Activated naive CD8-positive, alpha-beta T cell treated with anti-CD3 and anti-CD28 coated beads for 36 hours (primary cell): Measurements from ENCODE around the gene BATF2. TPM values are rescaled to one million over a fixed set of nuclear protein-coding genes. Genes with fewer than 3 reads are reported as not detected.

Source experiments
- DNase-seq: peaks from one replicate; pipeline ENCODE4 v3.0.0; 2021
- H3K27ac Mint-ChIP-seq: one replicate; pipeline ENCODE4 v1.8.0; 2022; ENCODE audit warnings: mild to moderate bottlenecking, moderate library complexity, mixed read lengths
- H3K27me3 Mint-ChIP-seq: one replicate; pipeline ENCODE4 v1.8.0; 2022; ENCODE audit warnings: mild to moderate bottlenecking, mixed read lengths
- H3K36me3 Mint-ChIP-seq: one replicate; pipeline ENCODE4 v1.8.0; 2021; ENCODE audit warnings: mild to moderate bottlenecking, mixed read lengths
- H3K4me1 Mint-ChIP-seq: one replicate; pipeline ENCODE4 v1.8.0; 2021; ENCODE audit warnings: mixed read lengths
- H3K4me3 Mint-ChIP-seq: one replicate; pipeline ENCODE4 v1.8.0; 2022; ENCODE audit warnings: mild to moderate bottlenecking, moderate library complexity, mixed read lengths
- H3K9me3 Mint-ChIP-seq: one replicate; pipeline ENCODE4 v1.8.0; 2022; ENCODE audit warnings: mixed read lengths
- total RNA-seq, 2 experiments: library from RNA; stranded (reverse); gene quantifications; one replicate each; pipeline ENCODE4 v1.2.3, GENCODE V29; 2021

BATF2 gene
- total RNA-seq, 2 experiments from 2014 or later: 0.08 TPM; not detected in 1

DNA sequence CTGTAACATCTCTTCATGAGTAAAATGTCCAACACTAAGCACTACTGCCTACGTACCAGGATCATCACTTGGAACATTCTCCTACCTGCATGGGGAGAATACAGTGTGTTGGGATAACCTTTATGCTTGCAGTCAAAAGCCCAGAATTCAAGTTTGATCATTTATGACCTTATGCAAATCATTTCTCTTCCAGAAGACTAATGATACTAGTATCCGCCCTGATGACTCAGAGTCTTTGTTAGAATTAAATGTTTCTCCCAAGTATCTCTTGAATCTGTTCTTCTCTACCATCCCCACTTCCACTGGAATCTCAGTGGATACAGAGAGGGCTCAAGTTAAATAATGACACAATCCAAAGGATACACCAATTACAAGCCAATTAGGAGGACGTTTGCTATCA is 37.3 kb downstream of the BATF2 start:
- Mint-ChIP-seq H3K27me3 (peaks cover 1% of the 10 kb centered on the region), H3K4me1 (no peaks in the 10 kb centered on the region), H3K36me3 (no peaks in the 10 kb centered on the region), H3K4me3 (no peak overlapping the region), H3K27ac (no peak overlapping the region), H3K9me3 (no peaks in the 10 kb centered on the region)
- no peak for DNase-seq

DNA sequence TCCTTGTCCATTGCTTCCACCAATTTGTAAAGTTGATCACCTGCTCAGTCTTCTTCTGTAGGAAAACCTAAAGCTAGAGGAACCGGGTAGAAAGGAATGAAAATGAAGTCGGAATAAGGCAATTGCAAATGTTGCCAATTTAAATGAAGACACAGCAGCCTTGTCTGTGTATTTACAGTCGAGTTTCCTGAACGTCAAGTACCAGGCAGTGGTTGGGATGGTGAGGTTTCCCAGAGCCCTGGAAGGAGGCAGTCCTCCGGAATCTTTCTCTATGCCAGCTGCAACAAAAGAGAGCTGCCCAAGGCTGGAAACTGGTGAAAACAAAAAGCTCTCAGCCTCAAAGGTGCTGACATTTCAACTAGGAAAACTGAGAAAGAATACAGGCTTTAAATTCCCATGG is 42.6 kb downstream of the BATF2 start:
- H3K4me3 Mint-ChIP-seq: no peak overlapping the region
- H3K9me3 Mint-ChIP-seq: no peaks in the 10 kb centered on the region
- no peaks in the 10 kb centered on the region for H3K4me1 Mint-ChIP-seq
- H3K27me3 Mint-ChIP-seq: peaks cover 10% of the 10 kb centered on the region
- H3K27ac Mint-ChIP-seq: no peak overlapping the region
- H3K36me3 Mint-ChIP-seq: no peaks in the 10 kb centered on the region
- DNase-seq: no peak

DNA sequence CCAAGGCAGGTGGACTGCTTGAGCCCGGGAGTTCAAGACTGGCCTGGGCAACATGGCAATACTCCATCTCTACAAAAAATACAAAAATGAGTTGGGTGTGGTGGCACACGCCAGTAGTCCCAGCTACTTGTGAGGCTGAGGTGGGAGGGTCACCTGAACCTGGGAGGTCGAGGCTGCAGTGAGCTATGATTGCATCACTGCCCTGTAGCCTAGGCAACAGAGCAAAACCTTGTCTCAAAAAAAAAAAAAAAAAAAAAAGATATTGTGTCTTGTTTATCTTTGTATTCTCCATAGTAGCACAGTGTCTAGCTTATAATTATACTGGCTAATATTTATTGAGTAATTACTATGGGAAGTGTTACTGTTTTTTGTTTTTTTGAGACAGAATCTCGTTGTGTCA is 45.2 kb downstream of the BATF2 start:
- no peaks in the 10 kb centered on the region for H3K9me3 Mint-ChIP-seq
- no peak for DNase-seq
- H3K36me3 Mint-ChIP-seq: no peaks in the 10 kb centered on the region
- no peak overlapping the region for H3K4me3 Mint-ChIP-seq
- no peaks in the 10 kb centered on the region for H3K4me1 Mint-ChIP-seq
- no peak overlapping the region for H3K27ac Mint-ChIP-seq
- H3K27me3 Mint-ChIP-seq: peaks cover 10% of the 10 kb centered on the region

GRCh38 chr11:64947208-64947814 is 49.5 kb downstream of the BATF2 start:
- Mint-ChIP-seq H3K4me1 (no peaks in the 10 kb centered on the region), H3K27ac (no peak overlapping the region), H3K36me3 (no peaks in the 10 kb centered on the region), H3K4me3 (no peak overlapping the region), H3K27me3 (peaks cover 6% of the 10 kb centered on the region), H3K9me3 (no peaks in the 10 kb centered on the region)
- no peak for DNase-seq

Other genes with a start within 250 kb of the BATF2 start
- 1 to 10 TPM; 1.6 to 1.8 TPM for gene PYGM, start 237.0 kb downstream of the BATF2 start, total RNA-seq
- 100 to 1,000 TPM; 453 to 463 TPM for gene SF1, start 218.4 kb downstream of the BATF2 start, total RNA-seq
- 10 to 100 TPM; 60.4 to 63.8 TPM for gene MAP4K2, start 193.8 kb downstream of the BATF2 start, total RNA-seq
- gene MEN1, start 186.4 kb downstream of the BATF2 start, total RNA-seq: 10 to 100 TPM; 35.8 to 37.0 TPM
- gene CDC42BPG, start 152.3 kb downstream of the BATF2 start, total RNA-seq: under 1 TPM; 0.46 to 0.54 TPM
- 100 to 1,000 TPM; 103 to 112 TPM for gene EHD1, start 118.3 kb downstream of the BATF2 start, total RNA-seq
- gene ATG2A, start 79.8 kb downstream of the BATF2 start, total RNA-seq: 10 to 100 TPM; 17.3 to 18.0 TPM
- 10 to 100 TPM; 11.3 to 11.4 TPM for gene PPP2R5B, start 72.3 kb downstream of the BATF2 start, total RNA-seq
- not detected for gene GPHA2, start 61.1 kb downstream of the BATF2 start, total RNA-seq
- gene MAJIN, start 24.9 kb downstream of the BATF2 start, total RNA-seq: under 1 TPM in 1 of 2 experiments, not detected in 1; 0.14 TPM
- 100 to 1,000 TPM; 114 TPM for gene ARL2, start 17.2 kb upstream of the BATF2 start, total RNA-seq
- 1 to 10 TPM; 7.3 to 9.0 TPM for gene SNX15, start 30.5 kb upstream of the BATF2 start, total RNA-seq
- 10 to 100 TPM; 16.2 to 17.3 TPM for gene SAC3D1, start 44.2 kb upstream of the BATF2 start, total RNA-seq
- 10 to 100 TPM in 1 of 2 experiments, 1 to 10 TPM in 1; 9.8 to 10.3 TPM for gene NAALADL1, start 61.6 kb upstream of the BATF2 start, total RNA-seq
- gene CDCA5, start 87.1 kb upstream of the BATF2 start, total RNA-seq: 100 to 1,000 TPM; 130 to 134 TPM
- 10 to 100 TPM; 25.2 to 27.4 TPM for gene ZFPL1, start 87.3 kb upstream of the BATF2 start, total RNA-seq
- gene VPS51, start 99.2 kb upstream of the BATF2 start, total RNA-seq: 100 to 1,000 TPM in 1 of 2 experiments, 10 to 100 TPM in 1; 88.0 to 108 TPM
- gene TM7SF2, start 114.9 kb upstream of the BATF2 start, total RNA-seq: 10 to 100 TPM; 12.3 to 14.7 TPM
- 10 to 100 TPM; 14.9 to 15.1 TPM for gene ZNHIT2, start 120.7 kb upstream of the BATF2 start, total RNA-seq
- gene FAU, start 125.2 kb upstream of the BATF2 start, total RNA-seq: 1,000 to 10,000 TPM; 1,087 to 1,097 TPM
- gene MRPL49, start 125.3 kb upstream of the BATF2 start, total RNA-seq: 100 to 1,000 TPM in 1 of 2 experiments, 10 to 100 TPM in 1; 99.9 to 100 TPM
- 10 to 100 TPM; 27.5 to 29.3 TPM for gene SYVN1, start 137.5 kb upstream of the BATF2 start, total RNA-seq
- not detected for gene SPDYC, start 173.3 kb upstream of the BATF2 start, total RNA-seq
- 10 to 100 TPM; 57.9 to 66.7 TPM for gene CAPN1, start 185.0 kb upstream of the BATF2 start, total RNA-seq